Esophagus squamous epithelium (tissue), 5 donors: ENCODE measurements around the gene MINDY3. TPM values are rescaled to one million over a fixed set of nuclear protein-coding genes. Genes with fewer than 3 reads are reported as not detected.

Experiments used
- DNase-seq: peaks from one replicate; lab custom pipeline; 2025; lab: John Stamatoyannopoulos, UW
- H3K27ac ChIP-seq, 4 donors: fragments of 200-600 bp; sonication (generic); one replicate each; pipeline ENCODE4 v1.5.1; 2016 to 2019; ENCODE audit warnings: mild to moderate bottlenecking in 1 of 4
- H3K27me3 ChIP-seq, 4 donors: fragments of 200-600 bp; sonication (generic); 1 replicate in 3 of 4; 2 replicates in 1 of 4; pipeline versions ENCODE4 v1.5.1 to v1.6.0; 2017 to 2021; ENCODE audit warnings: antibody characterized with exemption in 1 of 4
- H3K36me3 ChIP-seq, 3 donors: fragments of 200-600 bp; sonication (generic); one replicate each; pipeline ENCODE4 v1.5.1; 2016 to 2019
- H3K4me1 ChIP-seq, 3 donors: fragments of 200-600 bp; sonication (generic); one replicate each; pipeline ENCODE4 v1.5.1; 2017 to 2019
- H3K4me3 ChIP-seq, 4 donors: fragments of 200-600 bp; sonication (generic); 1 replicate in 3 of 4; 2 replicates in 1 of 4; pipeline ENCODE4 v1.5.1; 2016 to 2019; ENCODE audit warnings: mild to moderate bottlenecking in 2 of 4, moderate library complexity in 1 of 4
- H3K9me3 ChIP-seq, 3 donors: fragments of 200-600 bp; sonication (generic); one replicate each; pipeline ENCODE4 v1.5.1; 2016 to 2019
- CTCF ChIP-seq, 6 experiments: fragments of 450-650 bp in 4 of 6; fragments of 200-600 bp in 2 of 6; sonication (generic) in 2 of 6; IDR thresholded peaks; one replicate each; pipeline ENCODE4 v1.5.1; 2016 to 2019; ENCODE audit warnings: antibody characterized with exemption in 6 of 6, mild to moderate bottlenecking in 4 of 6, moderate library complexity in 4 of 6
- POLR2A ChIP-seq, 4 donors: fragments of 450-650 bp; IDR thresholded peaks; one replicate each; pipeline ENCODE4 v1.6.1; 2017; ENCODE audit warnings: antibody characterized with exemption in 4 of 4, mild to moderate bottlenecking in 4 of 4, moderate library complexity in 3 of 4
- WGBS, 2 donors: methylation state at CpG; one replicate each; pipeline ENCODE4 v1.1.5; 2018; 5-methylcytosine and 5-hydroxymethylcytosine counted together
- intact Hi-C: fragments of 100-400 bp; cut with DNase I; formaldehyde crosslinking; loops from one replicate; pipeline ENCODE4 v1.15.0; 2022
- total RNA-seq, 4 donors: library from RNA; depleted of rRNA; stranded (reverse); fragments of >200 nt; gene quantifications; one replicate each; pipeline ENCODE4 v1.1.0, GENCODE V29; 2016
- donor health status: DM: yes; HTN: yes; CAD: no.

Gene MINDY3
- total RNA-seq, 4 donors from 2014 or later, result 9.5 to 25.0 (median 17.5) TPM

- TF ChIP-seq POLR2A (IDR thresholded peaks at IDR 0.05) (no peak), CTCF (IDR thresholded peaks at IDR 0.05) (no peak)
- intact Hi-C loops, result no loop called here
- WGBS, 2 donors, result 89 to 92% methylated on average over 4 of the region's 4 CpGs
- Histone ChIP-seq H3K27ac (no peak overlapping the region), H3K4me3 (no peak overlapping the region), H3K4me1 (no peaks in the 10 kb centered on the region), H3K27me3 (no peaks in the 10 kb centered on the region), H3K9me3 (no peaks in the 10 kb centered on the region), H3K36me3 (peaks cover 0 to 35% (median 0%) of the 10 kb centered on the region in 3 donors)
- no peak for DNase-seq
Observed at GRCh38 chr10:15809450-15809849, 50.9 kb downstream of the MINDY3 start.

- 82 to 92% methylated on average over 7 of the region's 7 CpGs for WGBS, 2 donors
- Histone ChIP-seq H3K4me3 (no peak overlapping the region), H3K27ac (no peak overlapping the region), H3K27me3 (no peaks in the 10 kb centered on the region), H3K4me1 (no peaks in the 10 kb centered on the region), H3K36me3 (peaks cover 0 to 41% (median 0%) of the 10 kb centered on the region in 3 donors), H3K9me3 (no peaks in the 10 kb centered on the region)
- intact Hi-C loops, result no loop called here
- TF ChIP-seq POLR2A (IDR thresholded peaks at IDR 0.05) (no peak), CTCF (IDR thresholded peaks at IDR 0.05) (no peak)
- DNase-seq, result no peak
Observed at GRCh38 chr10:15808204-15808797, 52.0 kb downstream of the MINDY3 start.

GRCh38 chr10:15805395-15806058 is 54.8 kb downstream of the MINDY3 start:
- Histone ChIP-seq H3K27ac (no peak overlapping the region), H3K4me1 (no peaks in the 10 kb centered on the region), H3K27me3 (no peaks in the 10 kb centered on the region), H3K9me3 (peaks cover 0 to 9% (median 0%) of the 10 kb centered on the region in 3 donors), H3K36me3 (peaks cover 0 to 60% (median 0%) of the 10 kb centered on the region in 3 donors), H3K4me3 (no peak overlapping the region)
- 83 to 89% methylated on average over 5 of the region's 5 CpGs for WGBS, 2 donors
- intact Hi-C loops, result no loop called here
- TF ChIP-seq POLR2A (IDR thresholded peaks at IDR 0.05), result no peak
- TF ChIP-seq CTCF (IDR thresholded peaks at IDR 0.05), result no peak
- DNase-seq, result no peak

GRCh38 chr10:15804109-15804508 is 56.2 kb downstream of the MINDY3 start:
- whole genome bisulfite sequencing, 2 donors, result 96% methylated on average over 4 of the region's 4 CpGs
- intact Hi-C loops, result no loop called here
- Histone ChIP-seq H3K27ac (no peak overlapping the region), H3K4me1 (no peaks in the 10 kb centered on the region), H3K36me3 (peaks cover 0 to 70% (median 0%) of the 10 kb centered on the region in 3 donors), H3K4me3 (no peak overlapping the region), H3K27me3 (no peaks in the 10 kb centered on the region), H3K9me3 (peaks cover 0 to 10% (median 0%) of the 10 kb centered on the region in 3 donors)
- TF ChIP-seq CTCF (IDR thresholded peaks at IDR 0.05) (no peak), POLR2A (IDR thresholded peaks at IDR 0.05) (no peak)
- DNase-seq, result no peak

GRCh38 chr10:15802375-15802949 is 57.8 kb downstream of the MINDY3 start:
- DNase-seq, result no peak
- intact Hi-C loops, result no loop called here
- H3K36me3 ChIP-seq, result peaks cover 0 to 64% (median 0%) of the 10 kb centered on the region in 3 donors
- no peaks in the 10 kb centered on the region for H3K27me3 ChIP-seq
- no peak for TF ChIP-seq POLR2A (IDR thresholded peaks at IDR 0.05)
- no peak for TF ChIP-seq CTCF (IDR thresholded peaks at IDR 0.05)
- no peak overlapping the region for H3K4me3 ChIP-seq
- no peaks in the 10 kb centered on the region for H3K4me1 ChIP-seq
- no peak overlapping the region for H3K27ac ChIP-seq
- WGBS, 2 donors, result 77 to 88% methylated on average over 3 of the region's 3 CpGs
- peaks cover 0 to 10% (median 0%) of the 10 kb centered on the region in 3 donors for H3K9me3 ChIP-seq
